OCI-LY3 (cell line): ENCODE measurements around the gene SPOCD1.

Experiments used
- CTCF ChIP-seq: fragments of 200-600, 300-600 bp; sonication (generic); IDR thresholded peaks from 2 replicates; pipeline ENCODE4 v1.5.1; 2014; ENCODE audit warnings: antibody characterized with exemption, low read length, low read depth
- EZH2phosphoT487 ChIP-seq: fragments of 200-600 bp; shearing (Covaris generic); IDR thresholded peaks from 2 replicates; pipeline ENCODE4 v1.6.1; 2018; ENCODE audit warnings: antibody characterized with exemption, mixed run types, low read depth

DNA sequence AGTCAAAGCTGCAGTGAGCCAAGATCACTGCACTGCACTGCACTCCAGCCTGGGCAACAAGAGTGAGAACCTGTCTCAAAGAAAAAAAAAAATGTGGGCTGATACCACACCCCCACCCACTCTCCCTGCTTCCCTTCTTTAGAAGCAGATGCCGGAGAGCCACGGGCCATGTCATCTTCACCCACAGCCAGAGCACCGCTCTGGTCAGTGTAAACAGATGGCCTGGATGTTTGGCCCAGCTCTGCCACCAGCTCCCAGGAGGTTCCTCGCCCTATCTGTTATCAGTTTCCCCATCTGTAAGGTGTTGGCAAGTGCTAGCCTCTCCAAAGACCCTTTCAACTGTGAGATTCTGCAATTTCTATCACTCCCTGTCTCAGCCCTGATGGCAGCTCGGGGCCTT lies 39.8 kb downstream of the SPOCD1 start:
- TF ChIP-seq CTCF (no peak), EZH2phosphoT487 (no peak)
